Panc1 (cell line): ENCODE data around the gene SLC12A7.

Experiments used
- SIN3A ChIP-seq: IDR thresholded peaks from 2 replicates; pipeline ENCODE4 v1.6.1; 2012; ENCODE audit warnings: low read depth, mild to moderate bottlenecking, low read length, moderate library complexity, borderline replicate concordance; ENCODE audit not compliant: insufficient read depth
- TF ChIP-seq, protein P1 (sequence below): fragments of 450-650 bp; IDR thresholded peaks from 2 replicates; pipeline ENCODE4 v1.5.1; 2017; ENCODE audit warnings: mild to moderate bottlenecking
- TF ChIP-seq, protein P2 (sequence below), 2 experiments: IDR thresholded peaks; 2 replicates each; pipeline ENCODE4 v1.6.1; 2011 to 2012; ENCODE audit warnings: low read depth in 2 of 2, control low read depth in 1 of 2, low read length in 1 of 2, mild to moderate bottlenecking in 1 of 2, moderate library complexity in 1 of 2; ENCODE audit not compliant: insufficient read depth in 1 of 2

DNA sequence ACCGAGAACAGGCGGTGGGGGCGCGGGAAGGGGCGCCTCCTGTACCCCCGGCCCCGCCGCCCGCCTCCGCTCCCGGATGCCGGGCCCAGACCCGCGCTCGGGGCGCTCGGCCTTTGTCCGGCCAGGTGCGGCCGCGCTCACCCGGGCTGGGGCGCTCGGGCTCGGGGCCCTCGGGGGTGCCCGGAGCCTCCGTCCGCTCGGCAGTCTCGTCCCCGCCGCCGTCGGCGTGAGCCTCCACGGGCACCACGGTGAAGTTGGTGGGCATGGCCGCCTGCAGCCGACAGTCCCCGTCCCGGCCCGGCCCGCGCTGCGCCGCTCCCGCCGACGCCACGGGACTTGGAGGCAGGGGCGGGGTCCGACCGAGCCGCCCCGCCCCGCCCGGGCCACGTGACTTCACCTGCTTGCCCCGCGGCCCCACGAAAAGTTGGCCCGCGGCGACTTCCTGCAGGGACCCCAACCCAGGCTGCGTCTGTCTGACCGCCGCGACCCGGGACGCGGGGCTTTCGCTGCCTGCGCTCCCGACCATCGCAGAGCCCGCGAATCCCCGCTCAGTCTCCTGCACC is at the start of gene SLC12A7:
- no peak; the same call in 1 of the 2 replicates for TF ChIP-seq SIN3A
- TF ChIP-seq, protein P1, sequence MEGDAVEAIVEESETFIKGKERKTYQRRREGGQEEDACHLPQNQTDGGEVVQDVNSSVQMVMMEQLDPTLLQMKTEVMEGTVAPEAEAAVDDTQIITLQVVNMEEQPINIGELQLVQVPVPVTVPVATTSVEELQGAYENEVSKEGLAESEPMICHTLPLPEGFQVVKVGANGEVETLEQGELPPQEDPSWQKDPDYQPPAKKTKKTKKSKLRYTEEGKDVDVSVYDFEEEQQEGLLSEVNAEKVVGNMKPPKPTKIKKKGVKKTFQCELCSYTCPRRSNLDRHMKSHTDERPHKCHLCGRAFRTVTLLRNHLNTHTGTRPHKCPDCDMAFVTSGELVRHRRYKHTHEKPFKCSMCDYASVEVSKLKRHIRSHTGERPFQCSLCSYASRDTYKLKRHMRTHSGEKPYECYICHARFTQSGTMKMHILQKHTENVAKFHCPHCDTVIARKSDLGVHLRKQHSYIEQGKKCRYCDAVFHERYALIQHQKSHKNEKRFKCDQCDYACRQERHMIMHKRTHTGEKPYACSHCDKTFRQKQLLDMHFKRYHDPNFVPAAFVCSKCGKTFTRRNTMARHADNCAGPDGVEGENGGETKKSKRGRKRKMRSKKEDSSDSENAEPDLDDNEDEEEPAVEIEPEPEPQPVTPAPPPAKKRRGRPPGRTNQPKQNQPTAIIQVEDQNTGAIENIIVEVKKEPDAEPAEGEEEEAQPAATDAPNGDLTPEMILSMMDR = no peak
- TF ChIP-seq, protein P2, sequence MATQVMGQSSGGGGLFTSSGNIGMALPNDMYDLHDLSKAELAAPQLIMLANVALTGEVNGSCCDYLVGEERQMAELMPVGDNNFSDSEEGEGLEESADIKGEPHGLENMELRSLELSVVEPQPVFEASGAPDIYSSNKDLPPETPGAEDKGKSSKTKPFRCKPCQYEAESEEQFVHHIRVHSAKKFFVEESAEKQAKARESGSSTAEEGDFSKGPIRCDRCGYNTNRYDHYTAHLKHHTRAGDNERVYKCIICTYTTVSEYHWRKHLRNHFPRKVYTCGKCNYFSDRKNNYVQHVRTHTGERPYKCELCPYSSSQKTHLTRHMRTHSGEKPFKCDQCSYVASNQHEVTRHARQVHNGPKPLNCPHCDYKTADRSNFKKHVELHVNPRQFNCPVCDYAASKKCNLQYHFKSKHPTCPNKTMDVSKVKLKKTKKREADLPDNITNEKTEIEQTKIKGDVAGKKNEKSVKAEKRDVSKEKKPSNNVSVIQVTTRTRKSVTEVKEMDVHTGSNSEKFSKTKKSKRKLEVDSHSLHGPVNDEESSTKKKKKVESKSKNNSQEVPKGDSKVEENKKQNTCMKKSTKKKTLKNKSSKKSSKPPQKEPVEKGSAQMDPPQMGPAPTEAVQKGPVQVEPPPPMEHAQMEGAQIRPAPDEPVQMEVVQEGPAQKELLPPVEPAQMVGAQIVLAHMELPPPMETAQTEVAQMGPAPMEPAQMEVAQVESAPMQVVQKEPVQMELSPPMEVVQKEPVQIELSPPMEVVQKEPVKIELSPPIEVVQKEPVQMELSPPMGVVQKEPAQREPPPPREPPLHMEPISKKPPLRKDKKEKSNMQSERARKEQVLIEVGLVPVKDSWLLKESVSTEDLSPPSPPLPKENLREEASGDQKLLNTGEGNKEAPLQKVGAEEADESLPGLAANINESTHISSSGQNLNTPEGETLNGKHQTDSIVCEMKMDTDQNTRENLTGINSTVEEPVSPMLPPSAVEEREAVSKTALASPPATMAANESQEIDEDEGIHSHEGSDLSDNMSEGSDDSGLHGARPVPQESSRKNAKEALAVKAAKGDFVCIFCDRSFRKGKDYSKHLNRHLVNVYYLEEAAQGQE (IDR thresholded peaks at IDR 0.05; ENCODE audit: insufficient read depth in 1 of 2, low read depth in 2 of 2, low read length in 1 of 2) = no peak
